Stomach (tissue), 9 donors: ENCODE data around the gene ADH1C. TPM values are rescaled to one million over a fixed set of nuclear protein-coding genes. Genes with fewer than 3 reads are reported as not detected.
A peak's percentile ranks its signal among the peaks of the same experiment; 100 is the strongest.

ENCODE experiments used
- DNase-seq, 2 donors: peaks; one replicate each; pipeline versions ENCODE4 v3.0.0 to v3.0.0-alpha.2; 2013 to 2019
- H3K27ac ChIP-seq, 5 donors: fragments of 200-600 bp in 4 of 5; sonication (generic) in 4 of 5; one replicate each; pipeline ENCODE4 v1.5.1; 2013 to 2019; ENCODE audit warnings: mild to moderate bottlenecking in 1 of 5, moderate library complexity in 1 of 5
- H3K27me3 ChIP-seq, 3 donors: fragments of 200-600 bp; sonication (generic); one replicate each; pipeline ENCODE4 v1.5.1; 2017 to 2019; ENCODE audit warnings: mixed run types in 1 of 3
- H3K36me3 ChIP-seq, 4 donors: fragments of 200-600 bp; sonication (generic); 1 replicate in 3 of 4; 2 replicates in 1 of 4; pipeline ENCODE4 v1.5.1; 2016 to 2019
- H3K4me1 ChIP-seq, 4 donors: fragments of 200-600 bp; sonication (generic); one replicate each; pipeline ENCODE4 v1.5.1; 2016 to 2019
- H3K4me3 ChIP-seq, 4 donors: fragments of 200-600 bp; sonication (generic) in 3 of 4; one replicate each; pipeline ENCODE4 v1.5.1; 2016 to 2019; ENCODE audit warnings: mild to moderate bottlenecking in 1 of 4
- H3K9me3 ChIP-seq, 4 donors: fragments of 200-600 bp; sonication (generic); one replicate each; pipeline ENCODE4 v1.5.1; 2016 to 2019
- CTCF ChIP-seq, 7 experiments: fragments of 450-650 bp in 4 of 7; fragments of 200-600 bp in 3 of 7; sonication (generic) in 3 of 7; IDR thresholded peaks; one replicate each; pipeline ENCODE4 v1.5.1; 2016 to 2019; ENCODE audit warnings: antibody characterized with exemption in 7 of 7, control low read depth in 2 of 7, mild to moderate bottlenecking in 1 of 7
- EP300 ChIP-seq: sonication (generic); formaldehyde crosslinking; IDR thresholded peaks from one replicate; pipeline ENCODE4 v1.6.1; 2017; ENCODE audit warnings: antibody characterized with exemption
- POLR2A ChIP-seq, 4 donors: fragments of 450-650 bp; IDR thresholded peaks; one replicate each; pipeline ENCODE4 v1.6.1; 2016; ENCODE audit warnings: antibody characterized with exemption in 4 of 4, control low read depth in 2 of 4, mild to moderate bottlenecking in 1 of 4, moderate library complexity in 1 of 4
- POLR2AphosphoS5 ChIP-seq, 3 donors: sonication (generic); formaldehyde crosslinking; IDR thresholded peaks; one replicate each; pipeline ENCODE4 v1.6.1; 2016; ENCODE audit warnings: antibody characterized with exemption in 3 of 3
- WGBS, 5 donors: extraction: QIAGEN DNeasy Blood & Tissue Kit in 3 of 5; methylation state at CpG; one replicate each; pipeline versions ENCODE4 v1.1.5 to v1.1.7; 2013 to 2018; 5-methylcytosine and 5-hydroxymethylcytosine counted together
- intact Hi-C: fragments of 100-400 bp; cut with DNase I; formaldehyde crosslinking; loops from one replicate; pipeline ENCODE4 v1.15.1; 2023; ENCODE audit warnings: low total_unique reads
- polyA plus RNA-seq, 3 donors: library from polyadenylated mRNA; stranded (reverse); fragments of 200-250 nt; gene quantifications; one replicate each; pipeline ENCODE4 v1.2.3, GENCODE V29; 2013
- total RNA-seq, 5 donors: library from RNA; depleted of rRNA; stranded (reverse); fragments of >200 nt; gene quantifications; one replicate each; pipeline versions ENCODE4 v1.1.0 to v1.2.3, GENCODE V29; 2014 to 2016
- donor health status: healthy with polysubstance abuse.
- donor health status: Bipolar disorder and iron deficiency.
- donor health status: healthy.

The ADH1C gene
- total and polyA plus RNA-seq, 8 donors, result 29.9 to 427 (median 76.5) TPM; not detected in 1

- Histone ChIP-seq H3K4me3 (no peak overlapping the region), H3K36me3 (no peaks in the 10 kb centered on the region), H3K27ac (peak overlapping the region in 4 of 5 donors; percentile 68 to 89 (median 76)), H3K9me3 (no peaks in the 10 kb centered on the region), H3K4me1 (peaks cover 6 to 40% (median 15%) of the 10 kb centered on the region in 4 donors), H3K27me3 (no peaks in the 10 kb centered on the region)
- intact Hi-C loops, result no loop called here
- WGBS, 5 donors, result 19 to 33% (median 24%) methylated on average over 5 of the region's 5 CpGs
- peak; percentile 35 to 75 for DNase-seq
- no peak for TF ChIP-seq CTCF (IDR thresholded peaks at IDR 0.05)
- no peak for TF ChIP-seq EP300
- no peak for TF ChIP-seq POLR2A (IDR thresholded peaks at IDR 0.05)
- TF ChIP-seq POLR2AphosphoS5 (IDR thresholded peaks at IDR 0.05), result peak; percentile 39 to 82 (median 67)
These were observed 31.4 kb upstream of the ADH1C start for GRCh38 chr4:99383833-99384392.

GRCh38 chr4:99383399-99383798 lies 30.9 kb upstream of the ADH1C start:
- Histone ChIP-seq H3K36me3 (no peaks in the 10 kb centered on the region), H3K4me3 (no peak overlapping the region), H3K4me1 (peaks cover 6 to 40% (median 15%) of the 10 kb centered on the region in 4 donors), H3K27me3 (no peaks in the 10 kb centered on the region), H3K9me3 (no peaks in the 10 kb centered on the region), H3K27ac (peak overlapping the region in 4 of 5 donors; percentile 68 to 89 (median 76))
- TF ChIP-seq POLR2A (IDR thresholded peaks at IDR 0.05) (no peak), POLR2AphosphoS5 (IDR thresholded peaks at IDR 0.05) (no peak), CTCF (IDR thresholded peaks at IDR 0.05) (no peak), EP300 (no peak)
- intact Hi-C loops, result no loop called here
- DNase-seq, result no peak
- WGBS, 5 donors, result 74 to 87% (median 81%) methylated on average over 3 of the region's 3 CpGs

GRCh38 chr4:99382745-99383360 lies 30.3 kb upstream of the ADH1C start:
- intact Hi-C loops, result no loop called here
- TF ChIP-seq POLR2A (IDR thresholded peaks at IDR 0.05) (no peak), POLR2AphosphoS5 (IDR thresholded peaks at IDR 0.05) (no peak)
- H3K27me3 ChIP-seq, result no peaks in the 10 kb centered on the region
- 26 to 81% (median 62%) methylated on average over 1 of the region's 1 CpG for WGBS, 5 donors
- H3K9me3 ChIP-seq, result no peaks in the 10 kb centered on the region
- H3K36me3 ChIP-seq, result no peaks in the 10 kb centered on the region
- peaks cover 6 to 40% (median 15%) of the 10 kb centered on the region in 4 donors for H3K4me1 ChIP-seq
- no peak for DNase-seq
- peak overlapping the region; percentile 43 to 89 (median 69) for H3K27ac ChIP-seq
- no peak overlapping the region for H3K4me3 ChIP-seq

- peak overlapping the region in 2 of 5 donors; percentile 82 to 89 for H3K27ac ChIP-seq
- H3K4me1 ChIP-seq, result peaks cover 6 to 47% (median 15%) of the 10 kb centered on the region in 4 donors
- TF ChIP-seq CTCF (IDR thresholded peaks at IDR 0.05), result no peak
- no peak for TF ChIP-seq POLR2AphosphoS5 (IDR thresholded peaks at IDR 0.05)
- TF ChIP-seq EP300, result no peak
- TF ChIP-seq POLR2A (IDR thresholded peaks at IDR 0.05), result no peak
- H3K4me3 ChIP-seq, result no peak overlapping the region
- intact Hi-C loops, result no loop called here
- no peak for DNase-seq
- no peaks in the 10 kb centered on the region for H3K9me3 ChIP-seq
- H3K27me3 ChIP-seq, result no peaks in the 10 kb centered on the region
- WGBS, 5 donors, result 12 to 23% (median 15%) methylated on average over 1 of the region's 1 CpG
- H3K36me3 ChIP-seq, result no peaks in the 10 kb centered on the region
These were observed 29.1 kb upstream of the ADH1C start for GRCh38 chr4:99381588-99382175.
